NT2/D1 (cell line): Measurements from ENCODE around the gene CKS1B.

Experiments
- SUZ12 ChIP-seq: IDR thresholded peaks from 2 replicates; pipeline ENCODE4 v1.6.1; 2011; ENCODE audit not compliant: insufficient read length, insufficient read depth; ENCODE audit errors: extremely low read depth
- YY1 ChIP-seq: IDR thresholded peaks from 2 replicates; pipeline ENCODE4 v1.6.1; 2011; ENCODE audit not compliant: insufficient read length, insufficient read depth
- ZNF274 ChIP-seq: IDR thresholded peaks from 2 replicates; pipeline ENCODE4 v1.6.1; 2011; ENCODE audit warnings: mild to moderate bottlenecking, low read depth, low read length

DNA sequence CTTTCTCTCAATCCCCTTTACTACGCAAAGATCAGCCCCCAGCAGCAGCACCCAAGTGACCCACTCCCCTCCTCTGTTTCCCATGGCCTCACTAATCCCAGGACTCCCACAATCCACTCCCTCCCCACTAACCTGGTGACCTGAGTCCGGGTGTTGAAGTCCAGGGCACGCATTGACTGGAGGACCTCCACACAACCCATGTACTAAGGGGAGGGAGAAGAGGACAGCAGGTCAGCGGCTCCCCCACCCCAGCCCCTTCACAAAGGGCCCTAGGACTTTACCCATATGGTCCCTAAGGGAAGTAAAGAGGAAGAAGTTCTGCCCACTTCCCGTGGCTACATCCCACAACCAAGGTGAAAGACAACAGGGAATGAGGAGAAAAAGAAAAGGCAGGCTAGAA is 5.2 kb upstream of the CKS1B start:
- TF ChIP-seq ZNF274: no peak
- no peak for TF ChIP-seq SUZ12
- TF ChIP-seq YY1: no peak
